ENCODE data around the gene TRAK1.
A peak's percentile ranks its signal among the peaks of the same experiment; 100 is the strongest.
"Not testable (repeated sequence)": the region's sequence is repeated elsewhere in the genome, so short reads cannot be mapped to it uniquely, and the experiment has no call there.

Gene TRAK1

DNA sequence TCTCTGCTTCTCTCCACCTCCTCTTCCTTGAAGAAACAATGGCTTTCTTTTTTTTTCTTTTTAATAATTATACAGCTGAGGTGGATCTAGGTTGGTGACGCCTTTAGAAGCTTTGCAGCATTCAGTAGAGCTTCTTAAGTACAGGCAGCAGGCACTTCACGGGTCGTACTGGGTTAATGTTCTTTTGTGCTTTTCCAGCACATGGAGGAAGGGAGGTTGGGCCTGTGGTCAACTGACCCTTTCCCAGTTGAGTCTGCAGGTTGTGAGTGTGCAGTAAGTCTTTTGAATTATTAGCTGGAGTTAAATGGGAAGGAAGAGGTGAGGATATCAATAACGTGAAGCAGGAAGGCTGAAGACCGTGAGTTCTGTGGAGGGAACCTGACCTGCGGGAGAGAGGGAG lies 7.0 kb downstream of the TRAK1 start:
- DNase-seq = no peak

GRCh38 chr3:42099020-42099765 lies 8.0 kb downstream of the TRAK1 start:
- no peak for DNase-seq

DNA sequence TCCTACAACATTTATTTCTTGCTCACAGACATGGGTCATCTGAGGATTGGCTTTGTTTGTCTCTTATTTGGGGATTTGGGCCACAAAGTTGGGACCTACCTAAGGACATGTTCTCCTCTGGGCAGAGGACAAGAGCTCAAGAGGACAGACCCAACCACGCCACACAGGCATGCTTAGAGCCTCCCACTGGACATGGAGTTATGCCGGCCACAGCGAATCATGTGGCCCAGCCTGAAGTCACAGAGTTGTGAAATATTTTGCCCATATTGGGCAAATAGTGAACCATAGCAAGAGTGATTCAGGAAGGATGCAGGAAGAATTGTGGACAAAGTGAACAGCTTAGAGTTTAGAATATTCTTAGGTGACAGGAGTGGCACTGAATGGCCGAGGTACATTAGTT lies 9.9 kb downstream of the TRAK1 start:
- DNase-seq = no peak

DNA sequence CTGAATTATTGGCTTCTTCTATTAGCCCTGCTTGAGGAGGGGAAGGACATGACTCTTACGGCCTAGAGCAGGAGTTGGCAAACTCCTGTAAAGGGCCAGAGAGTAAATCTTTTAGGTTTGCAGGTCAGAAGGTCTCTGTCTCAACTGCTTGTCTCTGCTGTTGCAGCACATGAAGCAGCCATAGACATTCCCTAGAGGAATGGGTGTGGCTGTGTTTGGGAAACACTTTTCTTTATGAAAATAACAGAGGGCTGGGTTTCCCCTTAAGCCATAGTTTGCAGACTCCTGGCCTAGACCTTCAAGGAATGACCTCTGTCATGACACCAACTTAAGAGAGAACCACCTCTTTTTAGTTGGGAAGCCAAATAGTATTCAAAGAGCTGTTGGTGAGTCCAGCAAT lies 10.3 kb downstream of the TRAK1 start:
- DNase-seq = no peak

DNA sequence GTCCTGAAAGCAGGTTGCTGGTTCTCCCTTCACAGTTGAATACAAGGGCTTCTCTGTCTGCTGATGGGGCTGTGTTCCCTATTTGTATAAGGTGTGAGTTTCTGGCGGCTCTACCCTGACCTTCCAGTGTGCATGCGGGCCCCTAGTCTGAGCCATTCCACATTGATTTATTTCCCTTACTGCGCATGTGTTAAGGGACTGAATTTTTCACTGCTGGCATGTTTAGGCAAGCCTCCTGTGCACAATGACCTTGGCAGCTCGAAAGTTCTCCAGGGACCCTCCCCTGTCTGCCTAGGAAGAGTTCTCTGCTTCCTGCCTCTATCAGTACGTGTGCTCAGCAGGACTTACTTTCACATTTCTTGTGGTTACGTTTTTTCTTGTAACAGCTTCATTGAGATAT lies 11.4 kb downstream of the TRAK1 start:
- no peak for DNase-seq

DNA sequence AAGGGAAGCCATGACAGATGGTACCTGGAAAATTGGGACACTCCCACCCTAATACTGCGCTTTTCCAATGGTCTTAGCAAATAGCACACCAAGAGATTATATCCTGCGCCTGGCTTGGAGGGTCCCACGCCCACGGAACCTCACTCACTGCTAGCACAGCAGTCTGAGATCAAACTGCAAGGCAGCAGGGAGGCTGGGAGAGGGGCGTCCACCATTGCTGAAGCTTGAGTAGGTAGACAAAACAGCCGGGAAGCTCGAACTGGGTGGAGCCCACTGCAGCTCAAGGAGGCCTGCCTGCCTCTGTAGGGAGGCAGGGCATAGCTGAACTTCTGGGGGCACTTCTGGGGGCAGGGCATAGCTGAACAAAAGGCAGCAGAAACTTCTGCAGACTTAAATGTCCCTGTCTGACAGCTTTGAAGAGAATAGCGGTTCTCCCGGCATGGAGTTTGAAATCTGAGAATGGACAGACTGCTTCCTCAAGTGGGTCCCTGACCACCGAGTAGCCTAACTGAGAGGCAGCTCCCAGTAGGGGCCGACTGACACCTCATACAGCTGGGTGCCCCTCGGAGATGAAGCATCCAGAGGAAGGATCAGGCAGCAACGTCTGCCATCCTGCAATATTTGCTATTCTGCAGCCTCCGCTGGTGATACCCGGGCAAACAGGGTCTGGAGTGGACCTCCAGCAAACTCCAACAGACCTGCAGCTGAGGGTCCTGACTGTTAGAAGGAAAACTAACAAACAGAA lies 12.9 kb downstream of the TRAK1 start:
- DNase-seq = not testable (repeated sequence)

GRCh38 chr3:42105994-42106393 lies 14.8 kb downstream of the TRAK1 start:
- not testable (repeated sequence) for DNase-seq

DNA sequence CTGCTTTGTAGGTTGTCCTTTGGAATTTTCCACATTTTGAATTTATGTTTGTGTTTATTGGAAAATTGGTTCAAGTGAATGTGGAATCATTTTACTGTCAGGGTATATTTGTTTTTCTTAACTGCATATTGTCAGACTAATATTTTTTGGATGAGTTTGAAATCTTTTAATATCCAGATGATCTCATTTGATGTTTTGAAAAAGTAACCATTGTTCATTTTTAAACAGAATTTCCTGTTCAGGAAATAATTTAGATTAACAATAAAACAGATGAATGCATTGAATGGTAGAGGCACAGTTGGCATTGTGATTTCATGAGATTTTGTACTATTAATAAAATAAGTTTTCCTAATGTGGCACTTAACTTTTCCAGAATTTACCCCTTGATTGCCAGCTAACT lies 15.5 kb downstream of the TRAK1 start:
- DNase-seq = no peak

DNA sequence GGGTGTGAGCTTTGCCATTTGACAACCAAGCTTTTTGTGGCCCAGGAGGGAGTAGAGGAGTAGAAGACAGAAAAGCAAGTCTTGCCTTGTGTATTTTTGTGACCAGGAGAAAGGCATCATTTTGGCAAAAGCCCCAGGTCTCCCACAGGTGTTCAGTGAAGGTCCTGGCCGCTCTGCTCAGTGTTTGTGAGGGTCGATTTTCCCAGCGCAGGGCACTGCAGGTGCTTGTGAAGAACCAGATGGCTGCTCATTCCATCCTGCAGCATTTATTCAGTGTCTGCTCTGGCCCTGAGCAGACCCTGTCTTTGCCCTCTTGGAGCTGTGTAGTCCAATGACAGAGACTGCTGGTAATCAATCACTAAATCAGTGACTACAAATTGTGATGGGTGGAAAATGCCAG lies 19.5 kb downstream of the TRAK1 start:
- DNase-seq = no peak

- DNase-seq = no peak
Measured at GRCh38 chr3:42114130-42114725, 23.1 kb downstream of the TRAK1 start.

- DNase-seq = no peak
Measured at GRCh38 chr3:42115215-42115614, 24.1 kb downstream of the TRAK1 start.

DNA sequence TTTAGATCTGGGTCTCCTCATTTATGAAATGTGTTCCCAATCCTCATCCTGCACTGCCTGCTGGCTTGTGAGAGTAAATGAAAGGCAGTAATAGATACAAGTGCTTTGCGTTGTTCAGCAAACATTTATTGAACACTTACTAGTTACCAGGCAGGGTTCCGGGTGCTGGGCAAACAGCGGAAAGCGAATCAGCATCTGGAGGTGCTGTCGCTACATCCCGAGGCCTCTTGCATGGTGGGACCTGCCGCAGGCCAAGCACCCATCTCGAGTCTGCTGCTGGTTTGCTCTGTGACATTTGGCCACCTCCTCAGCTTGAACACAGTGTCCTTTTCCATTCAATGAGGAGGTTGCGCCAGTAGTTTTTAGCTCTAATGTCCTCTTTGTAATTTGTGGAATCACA lies 24.8 kb downstream of the TRAK1 start:
- DNase-seq = no peak

- DNase-seq = no peak
Measured at GRCh38 chr3:42116466-42116865, 25.3 kb downstream of the TRAK1 start.

GRCh38 chr3:42117175-42118008 lies 26.2 kb downstream of the TRAK1 start:
- peak; percentile 62 for DNase-seq

GRCh38 chr3:42118762-42119361 lies 27.7 kb downstream of the TRAK1 start:
- peak; percentile 77 for DNase-seq

DNA sequence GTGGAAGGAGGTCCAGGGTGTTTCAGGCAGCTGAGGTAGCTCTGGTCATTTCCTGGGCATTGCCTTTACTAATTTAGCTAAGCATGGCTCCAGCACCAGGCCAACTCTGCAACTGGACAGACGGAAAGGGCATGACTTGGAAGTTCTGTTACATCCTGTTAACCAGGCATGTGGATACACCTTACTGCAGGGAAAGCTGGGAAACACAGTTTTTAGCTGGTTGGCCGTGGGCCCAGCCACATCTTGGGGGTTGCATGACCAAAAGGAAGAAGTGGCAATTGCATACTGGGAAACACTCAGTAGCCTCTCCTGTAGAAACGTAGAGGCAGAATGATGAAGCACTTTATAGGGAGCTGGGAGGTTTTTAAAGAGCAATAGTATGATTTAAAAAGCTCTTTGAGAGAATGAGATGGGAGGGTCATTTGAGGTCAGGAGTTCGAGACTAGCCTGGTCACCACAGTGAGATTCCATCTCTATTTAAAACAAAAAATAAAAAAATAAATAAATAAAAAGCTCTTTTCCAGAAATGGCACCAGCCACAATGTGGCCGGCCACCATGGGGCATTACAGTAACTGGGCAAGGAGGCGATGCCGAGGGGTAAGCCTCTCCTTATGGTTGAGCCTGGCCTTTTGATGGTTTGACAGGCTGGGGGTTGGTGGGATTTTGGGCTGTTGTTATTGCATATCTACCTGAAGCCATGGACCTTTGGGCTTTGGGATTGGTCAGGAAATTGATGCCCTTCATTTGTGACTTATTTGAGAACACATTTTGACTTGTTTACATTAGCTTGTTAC lies 28.6 kb downstream of the TRAK1 start:
- DNase-seq = peak; percentile 41

DNA sequence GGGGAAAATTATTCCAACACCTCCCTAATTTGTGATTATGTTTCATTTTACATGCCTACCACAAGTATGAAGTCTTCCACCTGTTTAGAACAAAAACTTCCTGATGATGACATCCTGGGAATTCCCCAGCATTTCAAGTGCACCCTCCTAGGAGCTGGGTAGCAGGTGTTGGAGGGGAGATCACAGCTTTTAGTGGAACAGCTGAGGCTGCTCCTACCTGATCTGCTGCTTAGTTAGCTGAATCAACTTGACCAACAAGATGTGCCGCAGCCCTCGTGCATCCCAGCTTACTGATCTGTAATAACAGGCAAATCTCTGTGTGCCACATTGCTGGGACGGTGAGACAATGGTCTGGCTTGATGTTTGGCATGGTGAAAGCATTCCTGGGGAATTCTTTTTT lies 29.7 kb downstream of the TRAK1 start:
- no peak for DNase-seq

DNA sequence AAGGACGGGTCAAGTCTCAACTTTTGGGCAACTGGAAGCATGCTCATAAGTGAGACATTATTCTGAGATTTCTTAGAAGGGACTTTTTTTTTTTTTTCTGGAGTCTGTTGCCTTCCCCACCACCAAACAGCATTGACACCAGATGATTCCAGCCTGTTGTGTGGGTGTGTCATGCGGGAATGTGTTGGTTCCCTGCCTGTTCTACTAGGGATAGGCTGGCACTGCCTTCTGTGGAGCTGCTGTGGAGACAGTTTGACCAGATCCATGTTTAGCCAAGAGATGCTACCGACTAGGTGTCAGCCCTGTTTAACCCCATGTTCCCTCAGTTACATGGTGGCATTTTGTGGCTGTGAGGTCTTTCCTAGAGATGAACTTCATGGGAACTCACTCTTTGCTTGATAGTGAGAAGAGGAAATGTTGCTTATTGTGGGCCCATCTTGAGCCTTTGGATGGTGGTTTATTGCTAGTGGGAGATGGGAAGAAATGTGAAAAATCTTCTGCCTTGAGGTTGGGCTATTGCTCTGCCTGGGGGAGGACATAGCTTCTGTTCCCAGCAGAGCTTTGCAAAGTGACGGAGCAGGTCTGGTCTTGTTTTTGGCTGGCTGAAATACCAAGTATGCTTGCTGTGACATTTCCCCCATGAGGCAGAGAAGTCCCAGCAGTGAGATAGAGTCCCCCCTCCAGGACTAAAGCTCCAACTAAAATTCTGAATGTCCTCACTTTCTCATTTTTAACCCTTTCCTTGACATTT lies 31.3 kb downstream of the TRAK1 start:
- no peak for DNase-seq

- DNase-seq = no peak
Measured at GRCh38 chr3:42123012-42123581, 31.9 kb downstream of the TRAK1 start.

- no peak for DNase-seq
Measured at GRCh38 chr3:42123824-42124658, 32.9 kb downstream of the TRAK1 start.
